T-helper 17 cell (primary cell): Measurements from ENCODE around the gene RBM26. TPM values are rescaled to one million over a fixed set of nuclear protein-coding genes. Genes with fewer than 3 reads are reported as not detected.

Source experiments
- ATAC-seq: fragments of 150-1000 bp; cut with Tn5 transposase; 2 replicates; pipeline ENCODE4 v1.10.0; 2021; ENCODE audit warnings: mild to moderate bottlenecking, moderate library complexity
- DNase-seq, 3 donors: peaks; one replicate each; pipeline versions ENCODE4 v3.0.0 to v3.0.0-alpha.2; 2020 to 2021
- H3K9me3 ChIP-seq: one replicate; pipeline ENCODE4 v1.7.0; 2013; ENCODE audit warnings: low read length, mild to moderate bottlenecking; ENCODE audit not compliant: control insufficient read depth, poor library complexity, severe bottlenecking
- H3K27ac Mint-ChIP-seq: one replicate; pipeline ENCODE4 v1.8.0; 2022; ENCODE audit warnings: mild to moderate bottlenecking, moderate library complexity, mixed read lengths
- H3K27me3 Mint-ChIP-seq: one replicate; pipeline ENCODE4 v1.8.0; 2022; ENCODE audit warnings: mixed read lengths
- H3K36me3 Mint-ChIP-seq: one replicate; pipeline ENCODE4 v1.8.0; 2022; ENCODE audit warnings: low read depth, mixed read lengths
- H3K4me1 Mint-ChIP-seq: one replicate; pipeline ENCODE4 v1.8.0; 2022; ENCODE audit warnings: mild to moderate bottlenecking, mixed read lengths
- H3K4me3 Mint-ChIP-seq: one replicate; pipeline ENCODE4 v1.8.0; 2022; ENCODE audit warnings: mild to moderate bottlenecking, moderate library complexity, mixed read lengths
- total RNA-seq, 4 donors: library from RNA in 2 of 4; stranded (reverse) in 2 of 4; gene quantifications; one replicate each; pipeline ENCODE4 v1.2.3 and lab custom pipeline; 2022 to 2026

The RBM26 gene
- total RNA-seq, 2 donors from 2014 or later: 61.8 to 64.6 TPM

GRCh38 chr13:79389026-79389425 lies 17.0 kb downstream of the RBM26 start:
- no peak for DNase-seq
- ATAC-seq: no peak
- H3K9me3 ChIP-seq: no peaks in the 10 kb centered on the region
- H3K27ac Mint-ChIP-seq: peak overlapping the region; percentile 39
- peaks cover 2% of the 10 kb centered on the region for H3K36me3 Mint-ChIP-seq
- no peaks in the 10 kb centered on the region for H3K27me3 Mint-ChIP-seq
- H3K4me1 Mint-ChIP-seq: peaks cover 37% of the 10 kb centered on the region
- no peak overlapping the region for H3K4me3 Mint-ChIP-seq

- H3K4me1 Mint-ChIP-seq: peaks cover 30% of the 10 kb centered on the region
- H3K27me3 Mint-ChIP-seq: no peaks in the 10 kb centered on the region
- H3K4me3 Mint-ChIP-seq: no peak overlapping the region
- H3K27ac Mint-ChIP-seq: no peak overlapping the region
- no peak for DNase-seq
- H3K9me3 ChIP-seq: no peaks in the 10 kb centered on the region
- no peak for ATAC-seq
- peaks cover 4% of the 10 kb centered on the region for H3K36me3 Mint-ChIP-seq
Observed at GRCh38 chr13:79387853-79388252, 18.2 kb downstream of the RBM26 start.

- no peaks in the 10 kb centered on the region for H3K9me3 ChIP-seq
- Mint-ChIP-seq H3K27ac (no peak overlapping the region), H3K4me1 (peaks cover 32% of the 10 kb centered on the region), H3K4me3 (no peak overlapping the region), H3K27me3 (no peaks in the 10 kb centered on the region), H3K36me3 (peaks cover 4% of the 10 kb centered on the region)
- ATAC-seq (peak; percentile 62), DNase-seq (no peak)
Observed at GRCh38 chr13:79386125-79386826, 19.8 kb downstream of the RBM26 start.

- Mint-ChIP-seq H3K27ac (no peak overlapping the region), H3K36me3 (peaks cover 4% of the 10 kb centered on the region), H3K4me1 (peaks cover 35% of the 10 kb centered on the region), H3K27me3 (no peaks in the 10 kb centered on the region), H3K4me3 (no peak overlapping the region)
- DNase-seq: no peak
- no peaks in the 10 kb centered on the region for H3K9me3 ChIP-seq
- peak; percentile 63 for ATAC-seq
Observed at GRCh38 chr13:79385694-79386093, 20.4 kb downstream of the RBM26 start.

GRCh38 chr13:79384022-79384610 lies 21.9 kb downstream of the RBM26 start:
- Mint-ChIP-seq H3K4me1 (peaks cover 43% of the 10 kb centered on the region), H3K36me3 (peaks cover 3% of the 10 kb centered on the region), H3K4me3 (no peak overlapping the region), H3K27me3 (no peaks in the 10 kb centered on the region), H3K27ac (peak overlapping the region; percentile 22)
- ATAC-seq (no peak), DNase-seq (no peak)
- H3K9me3 ChIP-seq: no peaks in the 10 kb centered on the region

DNA sequence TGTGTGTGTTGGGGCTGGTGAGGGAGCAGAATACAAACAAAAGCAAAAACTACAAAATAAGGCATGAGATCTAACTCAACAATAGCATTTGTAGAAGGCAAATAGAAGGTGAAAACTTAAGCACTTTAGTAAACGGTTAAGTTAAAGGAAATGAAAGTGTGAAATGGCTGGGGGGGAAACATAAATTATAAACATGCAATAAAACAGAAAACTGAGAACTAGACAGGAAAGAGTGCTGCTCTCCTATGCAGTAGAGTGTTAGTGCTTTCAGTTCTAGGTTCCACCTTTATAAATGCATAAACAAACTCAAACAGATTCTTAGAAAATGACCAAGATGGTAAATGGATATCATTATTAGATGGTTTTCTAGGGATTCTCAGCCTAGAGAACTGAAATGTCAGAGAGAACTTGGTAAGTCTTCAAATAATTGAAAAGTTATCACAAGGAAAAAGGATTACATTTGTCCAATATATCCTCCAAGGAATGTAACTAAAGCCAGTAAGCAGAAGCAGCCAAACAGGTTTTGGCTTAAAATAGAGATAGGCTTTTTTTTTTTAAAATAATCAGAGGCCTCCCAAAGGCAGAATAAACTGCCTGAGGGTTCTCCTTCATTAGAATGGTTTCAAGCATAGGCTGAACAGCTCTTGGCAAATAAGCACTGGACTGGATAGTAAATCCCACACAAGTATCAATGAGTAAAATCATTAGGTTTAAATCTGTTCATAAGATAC lies 23.3 kb downstream of the RBM26 start:
- H3K9me3 ChIP-seq: no peaks in the 10 kb centered on the region
- peak; percentile 60 for ATAC-seq
- H3K36me3 Mint-ChIP-seq: peaks cover 2% of the 10 kb centered on the region
- H3K27ac Mint-ChIP-seq: peak overlapping the region; percentile 83
- no peaks in the 10 kb centered on the region for H3K27me3 Mint-ChIP-seq
- no peak for DNase-seq
- peak overlapping the region; percentile 53 for H3K4me3 Mint-ChIP-seq
- peaks cover 35% of the 10 kb centered on the region for H3K4me1 Mint-ChIP-seq

GRCh38 chr13:79380997-79381396 lies 25.1 kb downstream of the RBM26 start:
- Mint-ChIP-seq H3K27ac (no peak overlapping the region), H3K4me3 (peak overlapping the region; percentile 63), H3K36me3 (peaks cover 2% of the 10 kb centered on the region), H3K27me3 (no peaks in the 10 kb centered on the region), H3K4me1 (peaks cover 30% of the 10 kb centered on the region)
- ATAC-seq (no peak), DNase-seq (no peak)
- H3K9me3 ChIP-seq: no peaks in the 10 kb centered on the region

DNA sequence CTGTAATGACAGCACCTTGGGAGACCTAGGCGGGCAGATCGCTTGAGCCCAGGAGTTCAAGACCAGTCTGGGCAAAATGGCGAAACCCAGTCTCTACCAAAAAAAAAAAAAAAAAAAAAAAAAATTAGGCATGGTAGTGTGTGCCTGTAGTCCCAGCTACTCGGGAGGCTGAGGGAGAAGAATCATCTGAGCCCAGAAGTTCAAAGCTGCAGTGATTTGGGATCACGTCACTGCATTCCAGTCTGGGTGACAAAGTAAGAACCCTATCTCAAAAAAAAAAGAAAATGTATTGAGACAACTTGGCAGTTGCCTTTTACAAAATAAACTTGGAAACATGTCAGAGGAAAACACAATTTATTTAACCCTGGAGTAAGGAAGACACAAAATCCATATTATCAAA lies 26.8 kb downstream of the RBM26 start:
- Mint-ChIP-seq H3K4me1 (peaks cover 31% of the 10 kb centered on the region), H3K27ac (peak overlapping the region; percentile 43), H3K27me3 (no peaks in the 10 kb centered on the region), H3K36me3 (peaks cover 2% of the 10 kb centered on the region), H3K4me3 (no peak overlapping the region)
- no peak for DNase-seq
- H3K9me3 ChIP-seq: no peaks in the 10 kb centered on the region
- no peak for ATAC-seq

DNA sequence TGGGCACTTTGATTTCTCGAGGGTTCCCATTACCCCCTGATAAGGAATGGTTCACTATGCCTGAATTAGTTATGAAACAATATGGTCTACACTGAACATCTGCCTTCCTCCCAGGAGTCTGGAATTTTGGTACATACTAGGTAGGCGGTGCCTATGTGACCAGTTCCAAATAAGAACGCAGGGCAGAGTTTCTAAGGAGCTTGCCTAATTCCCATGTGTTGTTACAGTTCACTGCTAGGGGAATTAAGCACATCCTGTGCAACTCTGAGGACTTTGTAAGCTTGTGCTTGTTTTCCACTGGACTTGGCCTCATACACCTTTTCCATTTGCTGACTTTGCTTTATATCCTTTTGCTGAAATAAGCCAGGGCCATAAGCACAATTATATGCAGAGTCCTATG lies 29.2 kb downstream of the RBM26 start:
- no peaks in the 10 kb centered on the region for H3K9me3 ChIP-seq
- Mint-ChIP-seq H3K36me3 (no peaks in the 10 kb centered on the region), H3K27me3 (no peaks in the 10 kb centered on the region), H3K4me1 (peaks cover 18% of the 10 kb centered on the region), H3K27ac (no peak overlapping the region), H3K4me3 (no peak overlapping the region)
- ATAC-seq (no peak), DNase-seq (no peak)

- no peak for DNase-seq
- no peaks in the 10 kb centered on the region for H3K9me3 ChIP-seq
- H3K4me3 Mint-ChIP-seq: peak overlapping the region; percentile 8
- H3K36me3 Mint-ChIP-seq: peaks cover 3% of the 10 kb centered on the region
- no peak for ATAC-seq
- peaks cover 11% of the 10 kb centered on the region for H3K4me1 Mint-ChIP-seq
- H3K27ac Mint-ChIP-seq: no peak overlapping the region
- no peaks in the 10 kb centered on the region for H3K27me3 Mint-ChIP-seq
Observed at GRCh38 chr13:79374578-79374977, 31.5 kb downstream of the RBM26 start.

DNA sequence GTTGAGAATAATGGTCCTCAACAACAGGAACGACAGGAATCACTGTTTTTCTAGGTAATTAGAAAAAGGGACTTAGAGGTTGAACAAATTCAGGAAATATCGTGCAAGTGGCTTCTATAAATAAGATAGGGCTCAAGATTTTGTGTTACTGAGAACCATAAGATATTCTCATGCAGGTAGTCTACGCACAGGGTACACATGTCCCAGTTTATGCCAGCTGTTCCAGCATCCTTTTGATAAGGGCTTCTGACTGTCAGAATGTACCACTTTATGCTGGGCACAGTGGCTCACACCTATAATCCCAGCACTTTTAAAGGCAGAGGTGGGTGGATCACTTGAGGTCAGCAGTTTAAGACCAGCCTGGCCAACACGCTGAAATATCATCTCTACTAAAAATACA lies 32.1 kb downstream of the RBM26 start:
- H3K9me3 ChIP-seq: no peaks in the 10 kb centered on the region
- ATAC-seq: no peak
- Mint-ChIP-seq H3K36me3 (peaks cover 5% of the 10 kb centered on the region), H3K27me3 (no peaks in the 10 kb centered on the region), H3K27ac (no peak overlapping the region), H3K4me3 (no peak overlapping the region), H3K4me1 (peaks cover 10% of the 10 kb centered on the region)
- DNase-seq: no peak

GRCh38 chr13:79369226-79369625 lies 36.8 kb downstream of the RBM26 start:
- ATAC-seq (no peak), DNase-seq (no peak)
- peaks cover 5% of the 10 kb centered on the region for H3K36me3 Mint-ChIP-seq
- H3K9me3 ChIP-seq: no peaks in the 10 kb centered on the region
- H3K4me1 Mint-ChIP-seq: peaks cover 5% of the 10 kb centered on the region
- no peak overlapping the region for H3K4me3 Mint-ChIP-seq
- no peak overlapping the region for H3K27ac Mint-ChIP-seq
- H3K27me3 Mint-ChIP-seq: no peaks in the 10 kb centered on the region

DNA sequence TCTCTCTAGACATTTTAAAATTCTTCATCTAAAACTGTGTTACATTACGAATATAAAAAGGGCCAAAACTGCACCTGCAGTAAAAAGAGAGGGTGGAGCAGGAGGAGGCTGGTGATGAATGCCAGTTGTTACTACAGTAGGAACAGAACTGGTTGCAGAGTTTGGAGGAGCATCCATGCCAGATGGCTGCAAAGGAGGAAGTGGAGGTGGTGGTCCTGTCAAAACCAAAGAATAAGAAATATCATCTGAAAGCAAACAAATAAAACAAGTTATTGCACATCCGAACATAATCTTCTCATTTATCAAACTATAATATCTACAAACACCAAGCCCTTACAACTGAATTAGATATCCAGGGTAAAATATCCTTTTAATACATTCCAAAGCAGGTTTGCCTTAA lies 40.1 kb downstream of the RBM26 start:
- no peaks in the 10 kb centered on the region for H3K9me3 ChIP-seq
- Mint-ChIP-seq H3K27ac (peak overlapping the region; percentile 34), H3K27me3 (no peaks in the 10 kb centered on the region), H3K36me3 (peaks cover 15% of the 10 kb centered on the region), H3K4me1 (peaks cover 21% of the 10 kb centered on the region), H3K4me3 (no peak overlapping the region)
- DNase-seq: no peak
- ATAC-seq: no peak
